ENCODE measurements around the gene FAM20C. TPM values are rescaled to one million over a fixed set of nuclear protein-coding genes. Genes with fewer than 3 reads are reported as not detected.

The FAM20C gene
- total RNA-seq, 2 experiments from 2014 or later, result 1.3 to 1.7 TPM

DNA sequence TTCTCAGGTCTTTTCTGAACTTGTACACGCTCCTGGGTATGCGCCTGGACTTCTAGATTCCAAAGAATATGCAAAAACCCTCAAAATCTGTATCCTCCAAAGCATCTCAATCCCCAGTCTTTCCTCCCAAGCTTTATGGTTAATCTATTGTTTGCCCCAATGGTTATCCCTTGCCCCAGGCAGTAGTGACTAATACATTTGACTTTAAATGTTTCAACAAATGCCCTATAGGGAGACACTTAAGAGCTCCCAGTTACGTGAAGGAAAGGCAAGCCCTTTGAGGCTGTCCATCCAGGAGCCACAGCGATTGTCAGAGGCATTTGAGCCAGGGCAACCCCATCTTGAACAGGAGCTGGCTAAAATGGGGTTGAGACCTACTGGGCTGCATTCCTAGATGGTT, 84.9 kb downstream of the FAM20C start:
- peaks cover 9 to 40% of the 10 kb centered on the region in 2 experiments for H3K9me3 ChIP-seq (ENCODE audit: control insufficient read depth in 1 of 2, insufficient read depth in 1 of 2, low read length in 2 of 2)
- H3K4me3 ChIP-seq (ENCODE audit: low read length), result no peak overlapping the region
- CTCF ChIA-PET, result no interaction called here
- ATAC-seq (ENCODE audit: poor library complexity), result no peak
- H3K4me3 Mint-ChIP-seq, result no peak overlapping the region
- TF ChIP-seq, protein P1, sequence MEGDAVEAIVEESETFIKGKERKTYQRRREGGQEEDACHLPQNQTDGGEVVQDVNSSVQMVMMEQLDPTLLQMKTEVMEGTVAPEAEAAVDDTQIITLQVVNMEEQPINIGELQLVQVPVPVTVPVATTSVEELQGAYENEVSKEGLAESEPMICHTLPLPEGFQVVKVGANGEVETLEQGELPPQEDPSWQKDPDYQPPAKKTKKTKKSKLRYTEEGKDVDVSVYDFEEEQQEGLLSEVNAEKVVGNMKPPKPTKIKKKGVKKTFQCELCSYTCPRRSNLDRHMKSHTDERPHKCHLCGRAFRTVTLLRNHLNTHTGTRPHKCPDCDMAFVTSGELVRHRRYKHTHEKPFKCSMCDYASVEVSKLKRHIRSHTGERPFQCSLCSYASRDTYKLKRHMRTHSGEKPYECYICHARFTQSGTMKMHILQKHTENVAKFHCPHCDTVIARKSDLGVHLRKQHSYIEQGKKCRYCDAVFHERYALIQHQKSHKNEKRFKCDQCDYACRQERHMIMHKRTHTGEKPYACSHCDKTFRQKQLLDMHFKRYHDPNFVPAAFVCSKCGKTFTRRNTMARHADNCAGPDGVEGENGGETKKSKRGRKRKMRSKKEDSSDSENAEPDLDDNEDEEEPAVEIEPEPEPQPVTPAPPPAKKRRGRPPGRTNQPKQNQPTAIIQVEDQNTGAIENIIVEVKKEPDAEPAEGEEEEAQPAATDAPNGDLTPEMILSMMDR (IDR thresholded peaks at IDR 0.05), result no peak
- DNase-seq, result no peak
- H3K9me3 Mint-ChIP-seq, result peaks cover 18% of the 10 kb centered on the region
- intact Hi-C loops (cut with DNase I, micrococcal nuclease), result no loop called here
- H3K27ac ChIP-seq (ENCODE audit: low read depth in 1 of 2, low read length in 2 of 2), result no peak overlapping the region
- no peaks in the 10 kb centered on the region for H3K4me1 Mint-ChIP-seq (ENCODE audit: low read depth)
- peaks cover 0 to 2% of the 10 kb centered on the region in 2 experiments for H3K27me3 ChIP-seq (ENCODE audit: control insufficient read depth in 1 of 2, insufficient read depth in 2 of 2, low read length in 2 of 2)
- no peaks in the 10 kb centered on the region for H3K36me3 Mint-ChIP-seq (ENCODE audit: low read depth)
- no peak overlapping the region for H3K27ac Mint-ChIP-seq
- H3K27me3 Mint-ChIP-seq, result peaks cover 20% of the 10 kb centered on the region
- H3K4me1 ChIP-seq (ENCODE audit: insufficient read depth, low read length), result no peaks in the 10 kb centered on the region
- POLR2A ChIA-PET, result no interaction called here
- H3K36me3 ChIP-seq (ENCODE audit: insufficient read depth, low read length), result no peaks in the 10 kb centered on the region

DNA sequence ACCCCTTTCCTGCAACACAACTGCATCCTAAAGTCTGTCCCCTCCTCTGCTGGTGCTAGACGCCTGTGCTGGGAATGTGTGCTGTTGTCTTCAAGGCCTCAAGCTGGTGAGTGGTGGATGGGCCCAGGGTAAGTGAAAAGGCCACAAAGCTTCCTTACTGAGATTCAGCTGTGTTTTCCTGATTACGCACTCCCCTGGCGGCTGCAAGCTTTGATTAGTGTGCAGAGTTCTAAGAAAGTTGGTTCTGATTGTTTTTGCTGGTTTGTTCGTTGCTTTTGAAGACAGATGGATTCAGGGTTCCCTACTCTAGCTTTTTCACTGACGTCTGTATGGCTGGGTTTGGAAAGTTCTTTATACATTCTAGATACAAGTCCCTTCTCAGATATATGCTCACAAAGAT, 85.7 kb downstream of the FAM20C start:
- Mint-ChIP-seq H3K27ac (no peak overlapping the region), H3K4me3 (no peak overlapping the region), H3K9me3 (peaks cover 14% of the 10 kb centered on the region), H3K4me1 (ENCODE audit: low read depth) (no peaks in the 10 kb centered on the region), H3K36me3 (ENCODE audit: low read depth) (no peaks in the 10 kb centered on the region), H3K27me3 (peaks cover 20% of the 10 kb centered on the region)
- ChIA-PET POLR2A (no interaction called here), CTCF (no interaction called here)
- Histone ChIP-seq H3K4me3 (ENCODE audit: low read length) (no peak overlapping the region), H3K4me1 (ENCODE audit: insufficient read depth, low read length) (no peaks in the 10 kb centered on the region), H3K9me3 (ENCODE audit: control insufficient read depth in 1 of 2, insufficient read depth in 1 of 2, low read length in 2 of 2) (peaks cover 9 to 39% of the 10 kb centered on the region in 2 experiments), H3K36me3 (ENCODE audit: insufficient read depth, low read length) (no peaks in the 10 kb centered on the region), H3K27me3 (ENCODE audit: control insufficient read depth in 1 of 2, insufficient read depth in 2 of 2, low read length in 2 of 2) (peaks cover 0 to 2% of the 10 kb centered on the region in 2 experiments), H3K27ac (ENCODE audit: low read depth in 1 of 2, low read length in 2 of 2) (no peak overlapping the region)
- ATAC-seq (ENCODE audit: poor library complexity) (no peak), DNase-seq (no peak)
- TF ChIP-seq, protein P1 (IDR thresholded peaks at IDR 0.05), result no peak
- intact Hi-C loops (cut with DNase I, micrococcal nuclease), result no loop called here

DNA sequence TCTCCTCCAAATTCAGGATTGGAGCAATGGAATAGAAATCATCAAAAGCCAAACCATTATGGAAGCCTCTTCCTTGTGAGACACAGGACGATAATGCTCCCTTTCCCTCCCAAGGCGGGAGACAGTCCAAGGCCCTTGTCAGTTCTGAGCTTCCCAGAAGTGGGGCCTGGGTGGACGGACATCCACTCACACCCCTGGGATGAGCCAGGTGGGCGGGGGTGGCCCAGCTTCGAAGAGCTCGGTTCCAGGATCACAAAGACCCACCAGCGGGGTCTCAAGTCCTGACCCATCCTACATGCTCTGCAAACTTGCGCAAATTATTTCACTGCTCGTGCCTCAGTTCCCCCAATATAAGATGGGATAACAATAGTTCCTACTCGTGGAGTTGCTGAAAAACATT, 87.5 kb downstream of the FAM20C start:
- DNase-seq (no peak), ATAC-seq (ENCODE audit: poor library complexity) (no peak)
- CTCF ChIA-PET, result no interaction called here
- peaks cover 5% of the 10 kb centered on the region for H3K9me3 Mint-ChIP-seq
- H3K36me3 Mint-ChIP-seq (ENCODE audit: low read depth), result no peaks in the 10 kb centered on the region
- Histone ChIP-seq H3K4me3 (ENCODE audit: low read length) (no peak overlapping the region), H3K9me3 (ENCODE audit: control insufficient read depth in 1 of 2, insufficient read depth in 1 of 2, low read length in 2 of 2) (peaks cover 9 to 31% of the 10 kb centered on the region in 2 experiments), H3K27ac (ENCODE audit: low read depth in 1 of 2, low read length in 2 of 2) (no peak overlapping the region), H3K36me3 (ENCODE audit: insufficient read depth, low read length) (no peaks in the 10 kb centered on the region), H3K27me3 (ENCODE audit: control insufficient read depth in 1 of 2, insufficient read depth in 2 of 2, low read length in 2 of 2) (peaks cover 2 to 5% of the 10 kb centered on the region in 2 experiments), H3K4me1 (ENCODE audit: insufficient read depth, low read length) (no peaks in the 10 kb centered on the region)
- no peaks in the 10 kb centered on the region for H3K4me1 Mint-ChIP-seq (ENCODE audit: low read depth)
- TF ChIP-seq, protein P1 (IDR thresholded peaks at IDR 0.05), result no peak
- POLR2A ChIA-PET, result no interaction called here
- no peak overlapping the region for H3K27ac Mint-ChIP-seq
- intact Hi-C loops (cut with DNase I, micrococcal nuclease), result no loop called here
- H3K4me3 Mint-ChIP-seq, result no peak overlapping the region
- peaks cover 20% of the 10 kb centered on the region for H3K27me3 Mint-ChIP-seq

Measured in CD4-positive, alpha-beta T cell (primary cell).